KMS-11 (cell line): Measurements from ENCODE around the gene TRIM22.

ENCODE experiments used
- H2AFZ ChIP-seq: fragments of 200-600 bp; sonication (generic); 2 replicates; pipeline ENCODE4 v1.6.1; 2016; ENCODE audit warnings: antibody characterized with exemption, mixed run types, low read depth
- H3K27ac ChIP-seq: fragments of 200-600 bp; sonication (generic); 2 replicates; pipeline ENCODE4 v1.6.1; 2016; ENCODE audit warnings: mild to moderate bottlenecking, mixed run types
- H3K27me3 ChIP-seq: fragments of 200-600 bp; sonication (generic); 2 replicates; pipeline ENCODE4 v1.6.1; 2017; ENCODE audit warnings: mild to moderate bottlenecking, low read depth, mixed run types, moderate library complexity; ENCODE audit not compliant: insufficient read depth
- H3K36me3 ChIP-seq: fragments of 200-600 bp; sonication (generic); 2 replicates; pipeline ENCODE4 v1.6.1; 2017; ENCODE audit warnings: mild to moderate bottlenecking, mixed run types; ENCODE audit not compliant: insufficient read depth
- H3K4me1 ChIP-seq: fragments of 200-600 bp; sonication (generic); 2 replicates; pipeline ENCODE4 v1.6.1; 2016; ENCODE audit warnings: mild to moderate bottlenecking, low read depth, mixed run types; ENCODE audit not compliant: poor library complexity, severe bottlenecking
- H3K4me2 ChIP-seq: fragments of 200-600 bp; sonication (generic); 2 replicates; pipeline ENCODE4 v1.7.0; 2016; ENCODE audit warnings: mild to moderate bottlenecking, mixed run types
- H3K4me3 ChIP-seq: fragments of 200-600 bp; sonication (generic); IDR thresholded peaks from 2 replicates; pipeline ENCODE4 v1.6.1; 2017; ENCODE audit warnings: low read depth, low read length, mixed read lengths; ENCODE audit not compliant: insufficient read depth
- H3K79me2 ChIP-seq: fragments of 200-600 bp; sonication (generic); 2 replicates; pipeline ENCODE4 v1.6.1; 2016; ENCODE audit warnings: low read depth, mixed run types; ENCODE audit not compliant: insufficient read depth
- H3K9ac ChIP-seq: fragments of 200-600 bp; sonication (generic); 2 replicates; pipeline ENCODE4 v1.6.1; 2016; ENCODE audit warnings: mild to moderate bottlenecking, mixed run types
- H4K20me1 ChIP-seq: fragments of 200-600 bp; sonication (generic); 2 replicates; pipeline ENCODE4 v1.6.1; 2016; ENCODE audit warnings: mild to moderate bottlenecking, mixed run types; ENCODE audit not compliant: insufficient read depth
- CTCF ChIP-seq: fragments of 200-600 bp; sonication (generic); conservative IDR thresholded peaks from 2 replicates; pipeline ENCODE4 v1.6.1; 2017; ENCODE audit warnings: low read depth, mild to moderate bottlenecking, antibody characterized with exemption, low read length, moderate library complexity, mixed read lengths

TRIM22 gene

GRCh38 chr11:5737091-5737490 lies 47.5 kb downstream of the TRIM22 start:
- Histone ChIP-seq H4K20me1 (no peaks in the 10 kb centered on the region), H3K4me3 (no peak overlapping the region), H3K4me1 (no peaks in the 10 kb centered on the region), H2AFZ (no peak overlapping the region), H3K79me2 (no peaks in the 10 kb centered on the region), H3K9ac (no peak overlapping the region), H3K27ac (no peak overlapping the region), H3K27me3 (no peaks in the 10 kb centered on the region), H3K4me2 (no peak overlapping the region), H3K36me3 (no peaks in the 10 kb centered on the region)
- no peak for TF ChIP-seq CTCF

GRCh38 chr11:5737670-5738392 lies 48.2 kb downstream of the TRIM22 start:
- TF ChIP-seq CTCF: no peak
- Histone ChIP-seq H3K4me3 (no peak overlapping the region), H2AFZ (no peak overlapping the region), H3K27me3 (no peaks in the 10 kb centered on the region), H3K4me2 (no peak overlapping the region), H4K20me1 (no peaks in the 10 kb centered on the region), H3K79me2 (no peaks in the 10 kb centered on the region), H3K9ac (no peak overlapping the region), H3K36me3 (no peaks in the 10 kb centered on the region), H3K4me1 (no peaks in the 10 kb centered on the region), H3K27ac (no peak overlapping the region)

GRCh38 chr11:5738431-5738830 lies 48.8 kb downstream of the TRIM22 start:
- Histone ChIP-seq H2AFZ (no peak overlapping the region), H3K9ac (no peak overlapping the region), H3K27me3 (no peaks in the 10 kb centered on the region), H3K4me1 (no peaks in the 10 kb centered on the region), H3K79me2 (no peaks in the 10 kb centered on the region), H3K4me2 (no peak overlapping the region), H3K4me3 (no peak overlapping the region), H3K27ac (no peak overlapping the region), H4K20me1 (no peaks in the 10 kb centered on the region), H3K36me3 (no peaks in the 10 kb centered on the region)
- TF ChIP-seq CTCF: no peak

GRCh38 chr11:5746614-5747013 lies 57.0 kb downstream of the TRIM22 start:
- TF ChIP-seq CTCF: no peak
- H3K4me2 ChIP-seq: no peak overlapping the region
- no peaks in the 10 kb centered on the region for H3K79me2 ChIP-seq
- H3K27ac ChIP-seq: no peak overlapping the region
- no peaks in the 10 kb centered on the region for H4K20me1 ChIP-seq
- H2AFZ ChIP-seq: no peak overlapping the region
- H3K9ac ChIP-seq: no peak overlapping the region
- no peaks in the 10 kb centered on the region for H3K36me3 ChIP-seq
- H3K4me1 ChIP-seq: no peaks in the 10 kb centered on the region
- H3K27me3 ChIP-seq: no peaks in the 10 kb centered on the region
- no peak overlapping the region for H3K4me3 ChIP-seq
